HL-60 (cell line): Measurements from ENCODE around the gene GRIA1.

Experiments
- DNase-seq, 2 experiments: peaks; one replicate each; pipeline ENCODE4 v3.0.0-alpha.2; 2010 to 2020; ENCODE audit warnings: low read depth in 1 of 2, low spot score in 1 of 2
- H3K27ac ChIP-seq: fragments of 250-450 bp; sonication (Bioruptor Pico); replicated peaks from 2 replicates; pipeline ENCODE4 v1.5.1; 2020; ENCODE audit warnings: mild to moderate bottlenecking, moderate library complexity
- H3K27me3 ChIP-seq: fragments of 250-450 bp; sonication (Bioruptor Pico); 2 replicates; pipeline ENCODE4 v1.5.1; 2021; ENCODE audit warnings: mild to moderate bottlenecking, moderate library complexity; ENCODE audit not compliant: insufficient read depth, poor library complexity, severe bottlenecking
- H3K4me3 ChIP-seq: replicated peaks from 2 replicates; pipeline ENCODE4 v1.5.1; 2011; ENCODE audit warnings: mild to moderate bottlenecking, control low read depth, low read length; ENCODE audit not compliant: insufficient read depth
- GABPA ChIP-seq: IDR thresholded peaks from 2 replicates; pipeline ENCODE4 v1.6.1; 2012; ENCODE audit warnings: low read depth
- POLR2AphosphoS5 ChIP-seq: IDR thresholded peaks from 2 replicates; pipeline ENCODE4 v1.6.1; 2012; ENCODE audit warnings: low read depth
- SPI1 ChIP-seq: IDR thresholded peaks from 2 replicates; pipeline ENCODE4 v1.6.1; 2012; ENCODE audit warnings: low read depth, mild to moderate bottlenecking, borderline replicate concordance
- TF ChIP-seq, protein P1 (sequence below): IDR thresholded peaks from one replicate; pipeline ENCODE4 v1.5.1; 2011; ENCODE audit warnings: low read length, control low read depth, inconsistent platforms; ENCODE audit not compliant: insufficient read depth
- TF ChIP-seq, protein P2 (sequence below): IDR thresholded peaks from 2 replicates; pipeline ENCODE4 v1.6.1; 2012; ENCODE audit warnings: low read depth; ENCODE audit not compliant: insufficient replicate concordance

The GRIA1 gene

DNA sequence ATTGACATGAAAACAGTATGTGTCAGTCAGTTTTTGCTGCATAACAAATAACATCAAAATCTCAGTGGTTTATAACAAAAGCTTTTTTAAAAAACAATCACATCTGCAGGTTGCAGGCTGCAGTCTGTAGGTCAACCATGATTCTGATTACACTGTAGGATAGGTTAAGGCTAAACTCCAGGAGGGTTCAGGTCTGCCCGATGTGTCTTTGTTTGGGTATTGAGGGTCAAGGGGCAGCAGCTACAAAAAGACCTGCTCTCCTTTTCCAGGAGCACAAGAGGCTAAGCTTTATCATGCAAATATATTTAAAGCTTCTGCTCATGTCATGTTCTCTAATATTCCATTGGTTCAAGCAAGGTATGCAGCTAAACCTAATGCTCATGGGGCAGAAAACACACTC lies 18.2 kb downstream of the GRIA1 start:
- no peaks in the 10 kb centered on the region for H3K27me3 ChIP-seq
- H3K27ac ChIP-seq, result no peak overlapping the region
- TF ChIP-seq POLR2AphosphoS5 (no peak), GABPA (no peak), SPI1 (no peak)
- TF ChIP-seq, protein P1, sequence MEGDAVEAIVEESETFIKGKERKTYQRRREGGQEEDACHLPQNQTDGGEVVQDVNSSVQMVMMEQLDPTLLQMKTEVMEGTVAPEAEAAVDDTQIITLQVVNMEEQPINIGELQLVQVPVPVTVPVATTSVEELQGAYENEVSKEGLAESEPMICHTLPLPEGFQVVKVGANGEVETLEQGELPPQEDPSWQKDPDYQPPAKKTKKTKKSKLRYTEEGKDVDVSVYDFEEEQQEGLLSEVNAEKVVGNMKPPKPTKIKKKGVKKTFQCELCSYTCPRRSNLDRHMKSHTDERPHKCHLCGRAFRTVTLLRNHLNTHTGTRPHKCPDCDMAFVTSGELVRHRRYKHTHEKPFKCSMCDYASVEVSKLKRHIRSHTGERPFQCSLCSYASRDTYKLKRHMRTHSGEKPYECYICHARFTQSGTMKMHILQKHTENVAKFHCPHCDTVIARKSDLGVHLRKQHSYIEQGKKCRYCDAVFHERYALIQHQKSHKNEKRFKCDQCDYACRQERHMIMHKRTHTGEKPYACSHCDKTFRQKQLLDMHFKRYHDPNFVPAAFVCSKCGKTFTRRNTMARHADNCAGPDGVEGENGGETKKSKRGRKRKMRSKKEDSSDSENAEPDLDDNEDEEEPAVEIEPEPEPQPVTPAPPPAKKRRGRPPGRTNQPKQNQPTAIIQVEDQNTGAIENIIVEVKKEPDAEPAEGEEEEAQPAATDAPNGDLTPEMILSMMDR, result no peak
- TF ChIP-seq, protein P2, sequence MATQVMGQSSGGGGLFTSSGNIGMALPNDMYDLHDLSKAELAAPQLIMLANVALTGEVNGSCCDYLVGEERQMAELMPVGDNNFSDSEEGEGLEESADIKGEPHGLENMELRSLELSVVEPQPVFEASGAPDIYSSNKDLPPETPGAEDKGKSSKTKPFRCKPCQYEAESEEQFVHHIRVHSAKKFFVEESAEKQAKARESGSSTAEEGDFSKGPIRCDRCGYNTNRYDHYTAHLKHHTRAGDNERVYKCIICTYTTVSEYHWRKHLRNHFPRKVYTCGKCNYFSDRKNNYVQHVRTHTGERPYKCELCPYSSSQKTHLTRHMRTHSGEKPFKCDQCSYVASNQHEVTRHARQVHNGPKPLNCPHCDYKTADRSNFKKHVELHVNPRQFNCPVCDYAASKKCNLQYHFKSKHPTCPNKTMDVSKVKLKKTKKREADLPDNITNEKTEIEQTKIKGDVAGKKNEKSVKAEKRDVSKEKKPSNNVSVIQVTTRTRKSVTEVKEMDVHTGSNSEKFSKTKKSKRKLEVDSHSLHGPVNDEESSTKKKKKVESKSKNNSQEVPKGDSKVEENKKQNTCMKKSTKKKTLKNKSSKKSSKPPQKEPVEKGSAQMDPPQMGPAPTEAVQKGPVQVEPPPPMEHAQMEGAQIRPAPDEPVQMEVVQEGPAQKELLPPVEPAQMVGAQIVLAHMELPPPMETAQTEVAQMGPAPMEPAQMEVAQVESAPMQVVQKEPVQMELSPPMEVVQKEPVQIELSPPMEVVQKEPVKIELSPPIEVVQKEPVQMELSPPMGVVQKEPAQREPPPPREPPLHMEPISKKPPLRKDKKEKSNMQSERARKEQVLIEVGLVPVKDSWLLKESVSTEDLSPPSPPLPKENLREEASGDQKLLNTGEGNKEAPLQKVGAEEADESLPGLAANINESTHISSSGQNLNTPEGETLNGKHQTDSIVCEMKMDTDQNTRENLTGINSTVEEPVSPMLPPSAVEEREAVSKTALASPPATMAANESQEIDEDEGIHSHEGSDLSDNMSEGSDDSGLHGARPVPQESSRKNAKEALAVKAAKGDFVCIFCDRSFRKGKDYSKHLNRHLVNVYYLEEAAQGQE, result no peak
- H3K4me3 ChIP-seq, result no peak overlapping the region
- DNase-seq, result no peak

DNA sequence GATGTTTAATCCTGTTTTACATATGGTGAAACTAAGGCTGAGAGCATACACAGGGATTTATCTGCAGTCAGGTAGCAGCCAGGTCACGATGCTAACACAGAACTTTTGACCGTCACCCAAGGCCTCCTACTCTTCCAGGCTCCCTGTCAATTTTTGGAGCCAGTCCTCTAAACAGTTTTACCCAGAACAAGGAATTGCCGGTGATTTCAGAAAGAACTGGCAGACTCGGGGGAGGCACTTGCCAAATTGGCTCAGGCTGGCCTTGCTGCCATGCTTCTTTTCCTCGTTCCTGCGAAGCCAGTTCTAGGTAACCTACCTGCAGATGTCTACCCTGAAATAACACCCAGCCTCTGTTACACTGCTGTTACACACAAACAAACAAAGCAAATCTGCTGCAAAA lies 21.2 kb downstream of the GRIA1 start:
- Histone ChIP-seq H3K27ac (no peak overlapping the region), H3K4me3 (no peak overlapping the region), H3K27me3 (no peaks in the 10 kb centered on the region)
- no peak for DNase-seq
- TF ChIP-seq, protein P1, result no peak
- TF ChIP-seq POLR2AphosphoS5, result no peak
- no peak for TF ChIP-seq SPI1
- TF ChIP-seq, protein P2, result no peak
- no peak for TF ChIP-seq GABPA

DNA sequence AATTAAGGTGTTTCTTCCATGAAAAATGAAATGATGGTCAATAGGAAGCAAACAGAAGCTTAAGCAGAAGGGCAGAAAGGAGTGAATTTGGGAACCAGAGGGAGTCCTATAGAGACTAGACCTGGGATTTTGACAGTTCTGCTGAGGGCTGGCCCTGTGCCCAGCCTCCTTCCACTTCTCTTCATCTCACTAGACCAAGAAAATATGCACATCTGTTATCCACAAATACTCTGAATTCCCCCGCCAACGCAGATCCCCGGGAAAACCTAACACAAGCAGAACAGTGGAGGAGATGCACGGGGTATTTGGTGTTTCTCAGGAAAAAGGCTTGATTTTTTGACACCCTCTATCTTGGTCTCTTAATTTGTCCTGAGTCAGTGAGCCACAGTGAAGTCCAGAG lies 22.7 kb downstream of the GRIA1 start:
- no peak for TF ChIP-seq SPI1
- TF ChIP-seq POLR2AphosphoS5, result no peak
- no peak for TF ChIP-seq GABPA
- TF ChIP-seq, protein P2, result no peak
- TF ChIP-seq, protein P1, result no peak
- no peak overlapping the region for H3K4me3 ChIP-seq
- no peak for DNase-seq
- H3K27me3 ChIP-seq, result no peaks in the 10 kb centered on the region
- H3K27ac ChIP-seq, result no peak overlapping the region
